ENCODE data around the gene FLNB.

GRCh38 chr3:58121183-58121582 lies 113.0 kb downstream of the FLNB start:
- no peak for TF ChIP-seq YY1 (IDR thresholded peaks at IDR 0.05; ENCODE audit: low read depth)
- TF ChIP-seq REST (IDR thresholded peaks at IDR 0.05; ENCODE audit: low read depth) = no peak
- TF ChIP-seq TAF1 (IDR thresholded peaks at IDR 0.05; ENCODE audit: low read depth) = no peak
- TF ChIP-seq TEAD4 (IDR thresholded peaks at IDR 0.05) = no peak
- no peak for TF ChIP-seq MAX (IDR thresholded peaks at IDR 0.05)
- no peak for TF ChIP-seq EP300 (IDR thresholded peaks at IDR 0.05; ENCODE audit: borderline replicate concordance)
- no peak for TF ChIP-seq FOXM1 (IDR thresholded peaks at IDR 0.05; ENCODE audit: borderline replicate concordance, low read depth)
- TF ChIP-seq CREB1 (IDR thresholded peaks at IDR 0.05; ENCODE audit: low read depth) = no peak
- no peak for TF ChIP-seq RAD21 (IDR thresholded peaks at IDR 0.05; ENCODE audit: low read depth)
- no peak for TF ChIP-seq USF1 (IDR thresholded peaks at IDR 0.05)

Measured in Ishikawa (cell line).